ENCODE measurements around the gene RAET1G. TPM values are rescaled to one million over a fixed set of nuclear protein-coding genes. Genes with fewer than 3 reads are reported as not detected.
"Not testable (repeated sequence)": the region's sequence is repeated elsewhere in the genome, so short reads cannot be mapped to it uniquely, and the experiment has no call there.

The RAET1G gene
- total RNA-seq, 1 experiment from 2014 or later, result 0.54 TPM

DNA sequence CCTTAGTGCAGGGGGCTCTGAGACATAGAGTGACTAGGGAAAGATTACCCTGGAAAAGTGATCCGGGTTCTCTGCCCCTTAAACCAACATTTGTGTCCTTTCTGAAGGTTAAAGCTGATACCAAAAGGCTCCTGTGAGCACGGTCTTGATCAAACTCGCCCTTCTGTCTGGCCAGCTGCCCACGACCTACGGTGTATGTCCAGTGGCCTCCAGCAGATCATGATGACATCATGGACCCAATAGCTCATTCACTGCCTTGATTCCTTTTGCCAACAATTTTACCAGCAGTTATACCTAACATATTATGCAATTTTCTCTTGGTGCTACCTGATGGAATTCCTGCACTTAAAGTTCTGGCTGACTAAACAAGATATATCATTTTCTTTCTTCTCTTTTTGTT, 25.7 kb upstream of the RAET1G start:
- intact Hi-C loops (cut with micrococcal nuclease; ENCODE audit: unreplicated experiment), result no loop called here
- no peak overlapping the region for H3K4me3 Mint-ChIP-seq (ENCODE audit: low read depth, unreplicated experiment)

DNA sequence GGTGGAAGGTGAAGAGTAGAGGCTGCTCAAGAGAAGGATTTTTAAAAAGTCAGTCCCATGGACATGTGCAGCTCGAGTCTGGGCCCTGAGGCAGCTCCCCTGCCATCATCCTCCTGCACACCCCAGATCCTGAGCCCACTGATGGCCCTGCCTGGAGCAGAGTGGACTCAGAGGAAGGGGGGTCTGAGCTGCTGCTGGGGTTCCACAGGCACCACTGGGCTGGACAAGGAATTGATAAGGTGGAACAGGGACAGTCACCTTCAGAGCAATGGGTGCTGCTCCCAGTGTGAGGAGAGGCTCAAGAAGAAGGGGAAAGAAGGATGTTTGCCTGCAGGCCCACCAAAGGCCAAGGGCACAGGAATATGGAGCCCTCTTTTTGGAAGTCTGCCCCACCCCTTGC, 25.1 kb upstream of the RAET1G start:
- Mint-ChIP-seq H3K4me1 (ENCODE audit: low read depth, unreplicated experiment) (no peaks in the 10 kb centered on the region), H3K4me3 (ENCODE audit: low read depth, unreplicated experiment) (no peak overlapping the region), H3K36me3 (ENCODE audit: insufficient read depth, unreplicated experiment) (no peaks in the 10 kb centered on the region), H3K27me3 (ENCODE audit: unreplicated experiment) (peaks cover 31% of the 10 kb centered on the region), H3K9me3 (ENCODE audit: low read depth, unreplicated experiment) (no peaks in the 10 kb centered on the region), H3K27ac (ENCODE audit: unreplicated experiment) (no peak overlapping the region)
- no peak for DNase-seq
- no TSS peak for BruUV-seq (replicated peaks)
- intact Hi-C loops (cut with micrococcal nuclease; ENCODE audit: unreplicated experiment), result no loop called here
- CTCF ChIA-PET, result no interaction called here
- TF ChIP-seq, protein P1, sequence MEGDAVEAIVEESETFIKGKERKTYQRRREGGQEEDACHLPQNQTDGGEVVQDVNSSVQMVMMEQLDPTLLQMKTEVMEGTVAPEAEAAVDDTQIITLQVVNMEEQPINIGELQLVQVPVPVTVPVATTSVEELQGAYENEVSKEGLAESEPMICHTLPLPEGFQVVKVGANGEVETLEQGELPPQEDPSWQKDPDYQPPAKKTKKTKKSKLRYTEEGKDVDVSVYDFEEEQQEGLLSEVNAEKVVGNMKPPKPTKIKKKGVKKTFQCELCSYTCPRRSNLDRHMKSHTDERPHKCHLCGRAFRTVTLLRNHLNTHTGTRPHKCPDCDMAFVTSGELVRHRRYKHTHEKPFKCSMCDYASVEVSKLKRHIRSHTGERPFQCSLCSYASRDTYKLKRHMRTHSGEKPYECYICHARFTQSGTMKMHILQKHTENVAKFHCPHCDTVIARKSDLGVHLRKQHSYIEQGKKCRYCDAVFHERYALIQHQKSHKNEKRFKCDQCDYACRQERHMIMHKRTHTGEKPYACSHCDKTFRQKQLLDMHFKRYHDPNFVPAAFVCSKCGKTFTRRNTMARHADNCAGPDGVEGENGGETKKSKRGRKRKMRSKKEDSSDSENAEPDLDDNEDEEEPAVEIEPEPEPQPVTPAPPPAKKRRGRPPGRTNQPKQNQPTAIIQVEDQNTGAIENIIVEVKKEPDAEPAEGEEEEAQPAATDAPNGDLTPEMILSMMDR (IDR thresholded peaks at IDR 0.05; ENCODE audit: unreplicated experiment), result no peak

More for the DNA sequence above, 25.7 kb upstream of the RAET1G start:
- BruUV-seq (replicated peaks), result no TSS peak
- Mint-ChIP-seq H3K9me3 (ENCODE audit: low read depth, unreplicated experiment) (no peaks in the 10 kb centered on the region), H3K4me1 (ENCODE audit: low read depth, unreplicated experiment) (no peaks in the 10 kb centered on the region), H3K36me3 (ENCODE audit: insufficient read depth, unreplicated experiment) (no peaks in the 10 kb centered on the region), H3K27me3 (ENCODE audit: unreplicated experiment) (peaks cover 31% of the 10 kb centered on the region), H3K27ac (ENCODE audit: unreplicated experiment) (no peak overlapping the region)
- CTCF ChIA-PET, result no interaction called here
- no peak for DNase-seq
- TF ChIP-seq, protein P1 (IDR thresholded peaks at IDR 0.05; ENCODE audit: unreplicated experiment), result no peak

DNA sequence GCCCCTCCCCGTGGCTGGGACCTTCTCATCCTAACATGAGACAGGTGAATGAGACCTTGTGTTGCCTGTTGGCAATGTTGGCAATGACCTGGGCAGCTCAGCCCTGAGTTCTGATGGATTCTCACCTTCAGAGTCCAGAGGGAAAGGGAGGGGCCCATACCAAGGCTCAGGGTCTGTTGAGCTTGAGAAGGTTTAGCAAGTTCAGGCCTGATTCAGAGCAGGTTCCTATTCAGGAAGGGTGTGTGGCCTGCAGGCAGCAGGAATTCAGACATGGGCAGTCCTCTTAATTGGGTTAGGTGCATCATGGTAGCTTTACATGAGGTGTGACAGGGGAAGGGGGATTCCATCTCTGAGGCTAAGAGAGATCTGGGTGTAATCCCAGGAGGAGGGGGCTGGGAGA, 24.6 kb upstream of the RAET1G start:
- H3K9me3 Mint-ChIP-seq (ENCODE audit: low read depth, unreplicated experiment); H3K4me3 Mint-ChIP-seq (ENCODE audit: low read depth, unreplicated experiment); H3K36me3 Mint-ChIP-seq (ENCODE audit: insufficient read depth, unreplicated experiment); CTCF ChIA-PET; H3K27ac Mint-ChIP-seq (ENCODE audit: unreplicated experiment); H3K4me1 Mint-ChIP-seq (ENCODE audit: low read depth, unreplicated experiment); intact Hi-C loops (cut with micrococcal nuclease; ENCODE audit: unreplicated experiment); BruUV-seq (replicated peaks); DNase-seq: not testable (repeated sequence)
- peaks cover 27% of the 10 kb centered on the region for H3K27me3 Mint-ChIP-seq (ENCODE audit: unreplicated experiment)

DNA sequence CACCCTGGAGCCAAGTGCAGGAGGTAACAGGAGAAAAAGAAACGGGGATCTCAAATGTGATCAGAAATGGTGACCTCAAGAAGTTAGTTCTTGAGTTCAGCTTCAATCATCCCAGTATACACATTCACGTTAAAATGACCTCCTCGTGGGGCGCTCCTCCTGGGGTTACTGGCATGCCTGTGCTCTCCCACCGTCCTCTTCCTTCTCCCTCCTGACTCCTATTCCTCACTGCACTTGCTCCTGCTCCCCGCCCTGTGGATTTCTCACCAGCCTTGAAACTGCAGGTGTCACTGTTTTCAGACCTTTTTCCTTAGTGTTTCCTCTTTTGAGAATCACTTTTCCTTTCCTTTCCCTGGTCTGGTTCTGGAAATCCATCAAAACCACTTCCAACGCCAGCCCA, 23.7 kb upstream of the RAET1G start:
- peaks cover 18% of the 10 kb centered on the region for H3K27me3 Mint-ChIP-seq (ENCODE audit: unreplicated experiment)
- H3K4me1 Mint-ChIP-seq (ENCODE audit: low read depth, unreplicated experiment); H3K27ac Mint-ChIP-seq (ENCODE audit: unreplicated experiment); H3K4me3 Mint-ChIP-seq (ENCODE audit: low read depth, unreplicated experiment); DNase-seq; intact Hi-C loops (cut with micrococcal nuclease; ENCODE audit: unreplicated experiment); H3K9me3 Mint-ChIP-seq (ENCODE audit: low read depth, unreplicated experiment); BruUV-seq (replicated peaks); CTCF ChIA-PET: not testable (repeated sequence)
- peaks cover 12% of the 10 kb centered on the region for H3K36me3 Mint-ChIP-seq (ENCODE audit: insufficient read depth, unreplicated experiment)

DNA sequence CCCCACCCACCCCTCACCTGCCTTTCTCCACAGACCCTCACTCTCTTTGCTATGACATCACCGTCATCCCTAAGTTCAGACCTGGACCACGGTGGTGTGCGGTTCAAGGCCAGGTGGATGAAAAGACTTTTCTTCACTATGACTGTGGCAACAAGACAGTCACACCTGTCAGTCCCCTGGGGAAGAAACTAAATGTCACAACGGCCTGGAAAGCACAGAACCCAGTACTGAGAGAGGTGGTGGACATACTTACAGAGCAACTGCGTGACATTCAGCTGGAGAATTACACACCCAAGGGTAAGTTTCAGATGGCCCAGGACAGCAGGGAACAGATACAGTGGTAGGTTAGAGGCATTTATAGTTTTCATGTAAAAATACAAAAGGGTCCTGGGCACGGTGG, 22.4 kb upstream of the RAET1G start:
- not testable (repeated sequence) for H3K27me3 Mint-ChIP-seq (ENCODE audit: unreplicated experiment)

DNA sequence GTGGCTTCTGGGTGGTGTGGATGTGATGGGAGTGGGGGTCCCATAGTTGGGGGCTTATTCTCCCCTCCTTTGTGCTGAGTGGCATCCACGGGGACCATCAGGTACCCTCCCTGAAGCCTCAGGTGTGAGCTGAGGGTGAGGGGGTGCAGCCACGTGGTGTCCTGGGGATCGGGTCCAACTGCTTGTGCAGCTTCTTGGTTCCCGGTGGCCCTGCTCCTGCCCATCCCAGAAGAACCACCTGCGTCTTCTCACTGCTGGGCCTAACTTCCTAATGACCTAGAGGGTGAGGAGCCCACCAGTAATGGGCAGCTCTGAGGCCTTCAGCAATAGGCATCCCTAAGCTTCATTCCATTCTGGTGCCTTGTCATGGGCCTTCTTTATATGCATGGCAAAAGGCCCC, 20.4 kb upstream of the RAET1G start:
- Mint-ChIP-seq H3K36me3 (ENCODE audit: insufficient read depth, unreplicated experiment) (peaks cover 25% of the 10 kb centered on the region), H3K27me3 (ENCODE audit: unreplicated experiment) (peaks cover 22% of the 10 kb centered on the region)
- BruUV-seq (replicated peaks); H3K27ac Mint-ChIP-seq (ENCODE audit: unreplicated experiment); H3K9me3 Mint-ChIP-seq (ENCODE audit: low read depth, unreplicated experiment); H3K4me3 Mint-ChIP-seq (ENCODE audit: low read depth, unreplicated experiment); H3K4me1 Mint-ChIP-seq (ENCODE audit: low read depth, unreplicated experiment); CTCF ChIA-PET; DNase-seq; intact Hi-C loops (cut with micrococcal nuclease; ENCODE audit: unreplicated experiment): not testable (repeated sequence)

More for the DNA sequence above, 22.4 kb upstream of the RAET1G start:
- H3K9me3 Mint-ChIP-seq (ENCODE audit: low read depth, unreplicated experiment); H3K4me3 Mint-ChIP-seq (ENCODE audit: low read depth, unreplicated experiment); H3K4me1 Mint-ChIP-seq (ENCODE audit: low read depth, unreplicated experiment); intact Hi-C loops (cut with micrococcal nuclease; ENCODE audit: unreplicated experiment); H3K27ac Mint-ChIP-seq (ENCODE audit: unreplicated experiment); DNase-seq; CTCF ChIA-PET; BruUV-seq (replicated peaks): not testable (repeated sequence)
- H3K36me3 Mint-ChIP-seq (ENCODE audit: insufficient read depth, unreplicated experiment), result peaks cover 14% of the 10 kb centered on the region

All from Calu3 (cell line).